Epithelial cell of esophagus (primary cell): ENCODE measurements around the gene TRIM45.

Source experiments
- DNase-seq: peaks from one replicate; pipeline ENCODE4 v3.0.0; 2010; ENCODE audit warnings: low read depth
- H3K4me3 ChIP-seq: 2 replicates; pipeline ENCODE4 v1.5.1; 2011; ENCODE audit warnings: mild to moderate bottlenecking, low read length, control low read depth
- CTCF ChIP-seq: IDR thresholded peaks from 2 replicates; pipeline ENCODE4 v1.5.1; 2011; ENCODE audit warnings: low read depth, mild to moderate bottlenecking, low read length, control low read depth, inconsistent platforms; ENCODE audit not compliant: insufficient read depth; ENCODE audit errors: missing control alignments

TRIM45 gene

GRCh38 chr1:117143871-117144270 lies 22.3 kb upstream of the TRIM45 start:
- no peak overlapping the region for H3K4me3 ChIP-seq
- no peak for TF ChIP-seq CTCF
- no peak for DNase-seq

GRCh38 chr1:117143172-117143571 lies 21.6 kb upstream of the TRIM45 start:
- TF ChIP-seq CTCF = no peak
- no peak overlapping the region for H3K4me3 ChIP-seq
- DNase-seq = no peak

GRCh38 chr1:117142200-117142599 lies 20.7 kb upstream of the TRIM45 start:
- no peak for DNase-seq
- H3K4me3 ChIP-seq = no peak overlapping the region
- no peak for TF ChIP-seq CTCF

GRCh38 chr1:117138561-117138960 lies 17.0 kb upstream of the TRIM45 start:
- H3K4me3 ChIP-seq = no peak overlapping the region
- no peak for DNase-seq
- TF ChIP-seq CTCF = no peak

- TF ChIP-seq CTCF = no peak
- no peak overlapping the region for H3K4me3 ChIP-seq
- DNase-seq = no peak
Observed at GRCh38 chr1:117138106-117138505, 16.6 kb upstream of the TRIM45 start.

GRCh38 chr1:117137281-117137855 lies 15.8 kb upstream of the TRIM45 start:
- TF ChIP-seq CTCF = no peak
- no peak for DNase-seq
- no peak overlapping the region for H3K4me3 ChIP-seq

- TF ChIP-seq CTCF = no peak
- no peak overlapping the region for H3K4me3 ChIP-seq
- DNase-seq = no peak
Observed at GRCh38 chr1:117136749-117137148, 15.2 kb upstream of the TRIM45 start.
